ENCODE results near the gene LIN9.
"Not testable (repeated sequence)": the region's sequence is repeated elsewhere in the genome, so short reads cannot be mapped to it uniquely, and the experiment has no call there.

LIN9 gene

DNA sequence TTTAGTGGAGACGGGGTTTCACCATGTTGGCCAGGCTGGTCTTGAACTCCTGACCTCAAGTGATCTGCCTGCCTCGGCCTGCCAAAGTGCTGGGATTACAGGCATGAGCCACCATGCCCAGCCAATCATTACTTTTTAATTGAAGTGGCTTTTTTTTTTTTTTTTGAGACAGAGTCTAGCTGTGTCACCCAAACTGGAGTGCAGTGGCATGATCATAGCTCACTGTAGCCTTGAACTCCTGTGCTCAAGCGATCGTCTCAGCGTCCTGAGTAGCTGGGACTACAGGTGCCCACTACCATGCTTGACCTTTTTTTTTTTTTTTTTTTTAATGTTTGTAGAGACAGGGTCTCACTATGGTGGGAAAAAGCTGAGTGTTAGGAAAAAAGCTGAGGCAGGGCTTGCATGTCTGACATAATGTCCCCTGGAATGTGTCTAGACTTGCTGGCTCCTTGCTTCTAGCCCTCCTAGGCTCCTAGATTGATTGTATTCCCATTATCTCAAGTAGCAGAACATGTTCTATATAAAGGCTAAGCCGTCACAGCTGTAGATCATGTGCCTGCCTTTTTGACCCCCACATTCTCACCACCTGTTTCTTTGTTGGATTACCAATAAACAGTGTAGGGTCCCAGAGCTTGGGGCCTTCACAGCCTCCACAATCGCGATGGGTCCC, 36.6 kb downstream of the LIN9 start:
- not testable (repeated sequence) for DNase-seq

DNA sequence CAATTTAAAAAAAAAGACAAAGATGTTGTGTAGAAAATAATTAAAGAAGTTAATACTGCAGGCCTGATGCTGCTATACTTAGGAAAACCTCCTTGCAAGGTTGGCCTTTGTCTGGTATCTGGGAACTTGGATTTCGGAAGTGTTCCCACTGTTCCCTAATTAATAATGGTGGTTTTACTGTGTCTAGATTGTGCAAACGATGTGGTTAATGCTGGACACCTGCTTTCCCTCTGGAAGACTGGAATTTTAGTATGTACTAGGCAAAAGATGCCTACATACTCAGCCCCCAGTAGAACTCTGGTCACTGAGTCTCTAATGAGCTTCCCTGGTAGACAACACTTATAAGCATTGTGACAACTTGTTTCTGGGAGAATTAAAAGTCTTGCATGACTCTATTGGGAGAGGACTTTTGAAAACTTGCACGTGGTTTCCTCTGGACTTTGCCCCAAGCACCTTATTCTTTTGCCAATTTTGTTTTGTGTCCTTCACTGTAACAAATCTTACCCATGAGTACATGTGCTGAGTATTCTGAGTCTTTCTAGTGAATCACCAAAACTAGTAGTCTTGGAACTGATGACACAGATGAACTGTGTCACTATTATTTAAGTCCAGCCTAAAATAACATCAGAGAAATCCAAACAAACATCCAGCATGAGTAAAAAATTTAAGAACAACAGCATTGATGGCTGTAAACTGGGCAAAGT, 40.4 kb downstream of the LIN9 start:
- DNase-seq: no peak

DNA sequence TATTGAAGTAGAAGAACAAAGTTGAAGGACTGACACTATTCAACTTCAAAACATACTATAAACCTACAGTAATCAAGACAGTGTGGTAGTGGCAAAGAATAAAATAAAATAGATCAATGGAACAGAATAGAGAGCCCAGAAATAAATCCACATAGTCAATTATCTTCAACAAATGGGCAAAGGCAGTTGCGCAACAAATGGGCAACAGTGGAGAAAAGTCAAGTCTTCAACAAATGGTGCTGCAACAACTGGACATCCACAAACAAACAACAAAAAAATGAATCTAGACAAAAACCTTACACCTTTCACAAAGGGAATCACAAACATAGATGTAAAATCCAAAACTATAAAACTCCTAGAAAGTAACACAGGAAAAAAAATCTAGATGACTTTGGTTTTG, 47.1 kb downstream of the LIN9 start:
- DNase-seq: no peak

DNA sequence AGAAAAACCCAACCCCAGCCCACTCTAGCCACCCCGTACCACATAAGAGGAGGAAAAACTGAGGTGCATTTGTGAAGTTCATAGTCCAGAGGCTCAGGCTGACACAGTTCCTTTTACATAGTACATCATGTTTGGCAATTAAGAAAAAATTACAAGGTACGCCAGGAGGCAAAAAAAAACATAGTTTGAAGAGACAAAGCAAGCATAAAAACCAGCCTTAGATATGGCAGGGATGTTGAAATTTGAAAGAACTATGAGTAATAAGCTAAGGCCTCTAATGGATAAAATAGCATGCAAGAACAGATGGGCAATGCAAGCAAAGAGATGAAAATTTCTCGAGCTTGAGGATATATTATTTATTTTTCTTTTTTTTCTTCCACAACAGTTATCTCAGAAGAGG, 53.6 kb downstream of the LIN9 start:
- DNase-seq: no peak

DNA sequence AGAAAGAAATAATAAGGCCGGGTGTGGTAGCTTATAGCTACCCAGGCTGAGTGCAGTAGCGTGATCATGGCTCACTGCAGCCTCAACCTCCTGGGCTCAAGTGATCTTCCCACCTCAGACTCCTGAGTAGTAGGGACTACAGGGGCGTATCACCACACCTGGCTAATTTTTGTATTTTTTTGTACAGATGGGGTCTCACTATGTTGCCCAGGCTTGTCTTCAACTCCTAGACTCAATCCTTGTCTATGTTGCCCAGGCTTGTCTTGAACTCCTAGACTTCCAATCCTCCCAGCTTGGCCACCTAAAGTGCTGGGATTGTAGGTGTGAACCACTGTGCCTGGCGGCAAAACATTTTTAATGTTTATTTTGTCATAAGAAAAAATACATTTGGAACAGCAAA, 55.0 kb downstream of the LIN9 start:
- no peak for DNase-seq

DNA sequence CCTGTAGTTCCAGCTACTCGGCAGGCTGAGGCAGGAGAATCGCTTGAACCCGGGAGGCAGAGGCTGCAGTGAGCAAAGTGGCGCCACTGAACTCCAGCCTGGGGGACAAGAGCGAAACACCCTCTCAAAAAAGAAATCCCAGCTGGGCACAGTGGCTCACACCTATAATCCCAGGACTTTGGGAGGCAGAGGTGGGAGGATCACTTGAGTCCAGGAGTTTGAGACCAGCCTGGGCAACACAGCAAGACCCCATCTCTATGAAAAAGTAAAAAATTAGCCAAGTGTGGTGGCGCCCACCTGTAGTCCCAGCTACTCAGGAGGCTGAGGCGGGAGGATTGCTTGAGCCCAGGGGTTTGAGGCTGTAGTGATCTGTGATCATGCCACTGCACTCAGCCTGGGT, 56.1 kb downstream of the LIN9 start:
- not testable (repeated sequence) for DNase-seq

DNA sequence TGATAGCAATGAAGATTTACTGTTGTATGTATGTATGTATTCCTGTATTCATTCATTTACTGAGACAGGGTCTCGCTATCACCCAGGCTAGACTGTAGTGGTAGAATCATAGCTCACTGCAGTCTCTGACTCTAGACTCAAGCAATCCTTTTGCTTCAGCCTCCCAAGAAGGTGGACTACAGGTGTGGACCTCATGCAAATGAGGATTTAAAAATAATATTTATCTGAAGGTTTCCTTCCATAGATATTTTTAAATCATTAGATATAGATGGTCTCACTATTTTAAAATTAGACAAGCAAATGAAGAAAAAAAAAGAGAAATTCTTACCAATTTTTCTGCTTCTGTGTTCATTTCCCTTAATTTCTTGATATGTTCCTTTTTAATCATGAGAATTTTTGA, 58.5 kb downstream of the LIN9 start:
- DNase-seq: no peak

DNA sequence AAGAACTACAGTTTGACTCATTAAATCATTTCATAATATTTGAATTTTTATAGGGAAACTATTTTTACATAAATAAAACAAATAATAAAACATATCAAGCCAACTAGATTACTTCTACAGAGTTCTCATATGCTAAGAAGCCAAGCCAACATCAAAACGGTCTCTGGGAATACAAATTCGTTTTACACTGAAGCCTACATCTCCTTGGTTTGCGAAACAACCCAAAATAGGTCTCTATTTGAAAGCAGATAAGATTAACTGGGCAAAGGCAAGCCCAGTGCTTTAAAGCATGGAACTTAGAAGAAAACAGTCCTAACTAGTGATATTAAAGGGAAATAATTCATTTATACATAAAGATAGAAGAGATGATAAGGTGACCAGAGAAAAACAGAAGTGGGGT, 60.2 kb downstream of the LIN9 start:
- DNase-seq: no peak

DNA sequence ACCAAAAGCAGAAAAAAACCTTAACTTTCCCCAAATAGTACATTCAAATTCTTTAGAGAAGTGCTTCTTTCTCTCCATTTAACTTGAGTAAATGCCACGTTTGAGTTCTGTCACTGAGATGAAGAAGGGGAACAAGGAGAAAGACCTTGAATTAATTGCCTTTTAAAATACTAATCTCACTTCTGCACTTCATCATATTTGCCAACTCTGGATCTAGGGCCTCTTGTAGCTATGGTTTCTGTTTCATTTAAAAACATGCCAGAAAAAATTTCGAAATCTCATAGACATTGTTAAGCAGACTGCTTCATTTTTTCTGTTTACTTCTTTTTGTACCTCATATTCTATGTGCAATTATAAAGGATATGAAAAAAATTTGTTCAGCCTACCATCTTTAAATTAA, 60.9 kb downstream of the LIN9 start:
- DNase-seq: no peak

DNA sequence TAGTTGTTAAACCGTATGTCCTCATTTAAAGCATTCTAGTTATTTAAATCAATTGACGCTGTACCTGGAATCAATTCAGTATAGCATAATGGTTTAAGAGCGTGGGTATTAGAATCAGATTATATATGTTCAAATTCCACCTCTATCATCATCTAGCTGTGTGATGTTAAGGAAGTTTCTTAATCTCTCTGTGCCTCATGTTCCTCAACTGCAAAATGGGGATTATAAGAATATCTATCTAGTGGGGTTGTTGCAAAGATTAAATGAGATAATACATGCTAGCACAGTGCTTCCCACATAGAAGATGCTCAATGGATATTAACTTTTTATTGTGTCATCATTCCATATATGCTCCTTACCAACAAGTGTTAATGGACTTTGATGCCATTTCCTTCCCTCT, 69.5 kb downstream of the LIN9 start:
- DNase-seq: no peak

DNA sequence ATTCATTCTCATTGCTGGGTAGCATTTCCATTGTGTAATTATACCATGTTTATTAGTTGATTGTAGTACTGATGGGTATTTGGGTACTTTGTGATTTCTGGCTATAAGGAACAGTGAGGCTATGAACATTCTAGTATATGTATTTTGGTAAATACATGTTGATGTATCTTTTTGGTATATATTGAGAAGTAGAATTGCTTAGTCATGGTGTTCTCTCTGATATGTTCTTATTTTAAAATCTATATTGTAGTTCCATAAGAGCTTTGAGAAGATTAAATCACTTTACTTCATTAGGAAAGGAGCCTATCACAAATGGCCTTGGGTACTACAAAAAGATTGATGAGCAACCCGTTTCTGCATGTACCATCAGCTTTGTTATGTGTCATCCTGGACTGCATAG, 72.1 kb downstream of the LIN9 start:
- no peak for DNase-seq

DNA sequence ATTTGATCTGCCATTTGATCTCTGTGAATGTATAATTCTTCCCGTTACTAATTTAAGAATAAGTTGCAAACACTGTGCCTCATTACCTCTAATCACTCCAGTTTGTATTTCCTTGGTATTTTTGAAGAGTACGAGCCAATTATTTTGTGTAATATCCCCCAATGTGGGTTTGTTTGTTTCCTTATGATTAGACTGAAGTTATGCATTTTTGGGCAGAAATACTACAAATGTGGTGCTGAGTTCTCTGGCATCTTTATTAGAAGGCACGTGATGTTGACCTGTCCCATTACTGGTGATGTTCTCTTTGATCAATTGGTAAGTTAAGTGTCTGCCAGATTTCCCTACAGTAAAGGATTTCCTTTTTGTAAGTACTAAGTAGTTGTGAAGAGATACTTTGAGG, 75.2 kb downstream of the LIN9 start:
- no peak for DNase-seq

DNA sequence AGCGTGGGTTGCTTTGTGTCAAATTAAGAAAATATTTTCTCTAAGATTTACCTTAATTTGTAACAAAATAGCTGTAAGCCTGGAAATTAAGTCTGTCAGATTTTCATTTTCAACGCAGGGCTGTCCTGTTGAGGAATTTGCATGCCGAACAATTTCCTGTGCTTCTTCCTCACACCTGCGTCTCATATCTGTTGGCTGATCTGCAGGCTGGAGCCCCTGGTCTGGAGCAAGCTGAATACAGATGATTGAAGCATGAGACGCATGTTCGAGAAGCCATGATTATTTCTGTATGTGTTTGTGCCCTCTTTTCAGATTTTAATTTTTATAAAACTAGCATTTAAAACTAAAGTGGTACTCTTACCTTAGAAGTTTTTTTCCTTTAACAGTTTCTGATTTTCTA, 75.7 kb downstream of the LIN9 start:
- no peak for DNase-seq

DNA sequence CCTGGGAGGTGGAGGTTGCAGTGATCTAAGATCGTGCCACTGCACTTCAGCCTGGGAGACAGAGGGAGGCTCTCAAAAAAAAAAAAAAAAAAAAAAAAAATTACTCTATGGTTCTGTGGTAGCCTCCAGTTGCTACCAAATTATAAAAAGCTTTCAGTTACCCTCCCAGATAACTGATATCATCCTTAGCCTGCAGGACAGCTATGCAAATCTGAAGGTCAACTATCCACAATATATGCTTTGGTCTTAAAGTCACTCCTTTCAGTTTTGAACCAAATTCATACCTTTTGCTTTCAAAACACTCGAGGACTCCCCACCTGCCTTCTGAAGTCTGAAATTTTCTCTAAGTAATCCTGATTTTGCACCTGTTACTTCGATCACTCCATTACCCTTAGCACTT, 82.4 kb downstream of the LIN9 start:
- no peak for DNase-seq

DNA sequence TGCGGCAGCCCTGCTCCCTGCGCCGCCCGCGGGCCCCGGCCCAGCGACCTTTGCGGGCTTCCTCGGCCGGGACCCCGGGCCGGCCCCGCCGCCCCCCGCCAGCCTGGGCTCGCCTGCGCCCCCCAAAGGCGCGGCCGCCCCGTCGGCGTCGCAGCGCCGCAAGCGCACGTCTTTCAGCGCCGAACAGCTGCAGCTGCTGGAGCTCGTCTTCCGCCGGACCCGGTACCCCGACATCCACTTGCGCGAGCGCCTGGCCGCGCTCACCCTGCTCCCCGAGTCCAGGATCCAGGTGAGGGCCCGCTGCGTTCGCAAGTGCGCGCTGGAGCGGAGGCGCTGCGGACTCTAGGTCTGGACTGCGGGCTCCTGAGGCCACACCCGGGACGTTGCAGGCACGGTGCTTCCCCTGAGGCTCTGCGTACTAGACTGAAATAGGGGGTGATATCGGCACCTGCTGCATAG, 85.1 kb downstream of the LIN9 start:
- DNase-seq: no peak

DNA sequence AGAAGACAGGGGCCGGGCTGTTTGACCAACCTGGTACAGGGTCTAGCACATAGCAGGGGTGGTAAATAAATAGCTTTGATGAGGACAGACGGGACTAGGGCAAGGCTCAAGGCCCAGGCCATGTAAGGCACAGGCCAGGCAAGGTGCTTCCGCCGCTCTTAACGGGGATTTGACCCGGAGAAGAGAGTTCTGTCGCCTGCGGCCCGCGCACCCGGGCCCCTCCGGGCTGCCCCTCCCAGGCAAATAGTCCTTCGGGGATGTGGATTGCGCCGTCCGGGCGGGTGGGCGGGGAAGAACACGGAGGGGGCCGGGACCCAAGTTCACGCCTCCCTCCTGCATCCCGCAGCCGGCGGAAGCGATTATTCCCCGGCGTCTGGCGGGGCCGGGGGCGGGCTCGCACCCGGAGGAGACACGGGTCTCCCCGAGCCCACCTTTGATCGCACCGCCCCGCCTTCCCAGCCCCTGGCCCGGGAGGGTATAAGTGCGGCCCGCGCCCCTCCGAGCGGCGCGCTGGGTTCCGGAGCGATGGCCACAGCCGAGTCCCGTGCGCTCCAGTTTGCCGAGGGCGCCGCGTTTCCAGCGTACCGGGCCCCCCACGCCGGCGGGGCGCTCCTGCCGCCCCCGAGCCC, 85.7 kb downstream of the LIN9 start, which contains the start of gene MIXL1:
Gene MIXL1 (plus strand): TSS at position 508 of the 629 bp plus-strand sequence. CDS start 18 bp downstream, at position 526.
- no peak for DNase-seq

DNA sequence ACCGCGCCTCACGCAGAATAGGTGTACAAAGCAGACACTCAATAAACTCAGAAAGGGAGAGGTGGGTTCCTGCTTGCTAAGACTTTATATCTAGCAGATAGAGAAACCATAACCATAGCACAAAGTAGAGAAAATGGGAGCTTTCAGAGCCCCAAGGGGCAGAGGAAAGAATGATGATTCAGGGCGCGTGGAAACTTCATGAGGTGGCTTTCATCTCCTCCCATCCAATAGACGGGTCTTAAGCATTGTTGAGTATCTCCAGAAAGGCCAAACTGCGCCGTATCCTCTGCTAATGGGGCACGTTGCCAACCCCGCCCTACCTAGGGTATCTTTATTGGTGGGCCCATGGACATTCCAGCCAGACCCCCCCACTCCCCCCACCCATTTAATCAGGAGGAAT, 86.3 kb downstream of the LIN9 start:
- DNase-seq: no peak

DNA sequence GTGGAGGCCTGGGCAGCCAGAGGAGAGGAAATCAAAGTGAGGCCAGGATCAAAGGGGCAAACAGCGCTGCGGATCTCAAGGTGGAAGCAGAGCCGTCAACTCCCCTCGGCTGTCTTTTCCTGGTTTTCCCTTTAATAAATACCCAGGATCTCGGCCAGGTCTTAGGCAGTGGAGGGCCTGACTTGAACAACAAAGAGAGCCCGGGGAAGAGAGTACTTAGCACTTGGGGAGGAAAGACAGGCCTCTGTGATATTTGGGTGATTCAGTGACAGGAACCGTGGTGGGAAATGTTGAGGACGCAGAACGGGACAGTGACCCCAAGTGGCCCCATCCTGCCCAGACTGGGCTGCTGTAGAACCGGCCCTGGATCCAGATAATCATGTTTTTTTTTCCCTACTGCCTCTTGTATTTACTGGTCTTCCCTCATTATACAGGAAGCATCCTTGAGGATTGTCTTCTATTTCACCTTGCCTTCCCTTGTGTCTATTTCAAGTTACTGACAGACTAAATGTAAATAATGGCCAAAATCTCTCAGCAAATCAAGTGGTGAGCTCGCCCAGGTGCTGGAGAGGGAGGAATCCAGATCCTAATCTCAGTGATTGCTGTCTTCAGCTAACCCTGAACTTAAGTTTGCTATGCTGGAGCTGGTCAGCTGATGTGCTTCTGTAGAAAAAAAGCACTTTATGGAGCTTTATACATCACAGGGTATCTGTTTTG, 88.3 kb downstream of the LIN9 start:
- DNase-seq: no peak

DNA sequence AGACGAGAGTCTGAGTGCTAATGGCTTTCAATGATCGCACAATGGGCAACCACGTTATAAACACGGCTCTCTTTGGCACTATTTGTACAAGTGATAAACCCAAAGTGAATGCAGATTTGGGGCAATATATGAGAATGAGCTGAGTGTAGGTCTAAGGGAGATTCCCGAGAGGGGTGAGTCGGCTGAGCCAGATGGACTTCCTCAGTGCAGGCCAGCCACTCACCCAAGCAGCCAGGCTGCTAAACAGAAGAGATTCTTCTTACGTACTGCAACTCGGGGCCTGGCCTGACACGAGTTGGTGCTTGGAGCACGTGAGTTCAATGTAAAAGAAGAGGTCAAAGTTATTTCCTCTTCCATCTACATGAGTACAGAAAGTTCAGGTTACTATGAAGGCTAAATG, 91.7 kb downstream of the LIN9 start:
- DNase-seq: no peak

DNA sequence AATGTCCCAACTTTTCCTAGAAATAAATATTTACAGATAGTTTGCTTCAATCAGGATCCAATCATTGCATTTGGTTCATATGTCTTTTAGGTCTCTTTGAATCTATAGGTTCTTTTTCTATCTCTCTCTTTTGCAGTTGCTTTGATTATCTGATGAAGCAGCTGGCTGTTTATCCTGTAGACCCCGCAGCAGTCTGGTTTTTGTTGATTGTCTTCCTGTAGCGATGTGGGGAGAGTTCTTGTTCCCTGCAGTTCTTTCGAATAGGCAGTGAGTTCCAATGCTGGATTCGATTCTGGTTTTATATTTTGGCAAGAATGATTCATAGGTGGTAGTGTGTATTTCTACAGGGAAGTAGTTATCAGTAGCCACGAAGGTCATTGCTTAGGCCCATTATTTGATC, 92.9 kb downstream of the LIN9 start:
- DNase-seq: no peak

DNA sequence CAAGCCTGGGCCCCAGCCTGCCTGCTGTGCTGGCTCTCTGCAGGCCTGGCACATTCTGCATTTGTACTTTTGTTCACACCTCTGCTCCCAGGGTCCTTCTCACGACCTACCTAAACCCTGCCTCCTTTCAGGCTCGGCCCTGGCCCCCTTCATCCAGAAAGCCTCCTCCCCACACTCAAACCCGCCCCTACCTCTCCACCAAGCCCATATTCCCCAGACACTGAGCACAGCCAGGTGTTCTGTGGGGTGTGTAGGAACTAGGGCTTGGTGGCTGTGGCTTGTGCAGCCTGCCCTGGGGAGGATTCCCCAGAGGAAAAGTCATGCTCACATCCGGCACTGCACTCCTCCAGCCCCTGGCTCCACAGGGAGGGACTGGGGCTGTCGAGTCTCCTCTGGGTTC, 93.7 kb downstream of the LIN9 start:
- no peak for DNase-seq

DNA sequence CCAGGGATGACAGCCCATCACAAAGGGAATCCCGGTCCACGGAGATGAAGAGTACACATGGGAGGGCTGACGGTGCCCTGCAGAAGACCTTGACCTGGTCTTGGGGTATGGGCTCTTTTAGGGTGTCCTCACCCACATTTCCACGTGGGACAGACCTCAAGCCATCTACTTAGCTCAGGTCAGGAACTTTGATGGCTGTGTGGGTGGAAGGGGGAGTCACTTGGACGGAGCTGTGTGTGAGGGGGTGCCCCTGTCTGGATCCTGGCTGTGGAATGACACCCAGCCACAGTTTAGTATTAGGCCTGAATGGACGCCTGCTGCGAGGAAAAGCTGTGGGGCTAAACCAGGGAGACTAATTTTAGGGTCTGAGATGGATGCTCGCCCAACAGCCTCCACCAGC, 96.4 kb downstream of the LIN9 start:
- DNase-seq: no peak

DNA sequence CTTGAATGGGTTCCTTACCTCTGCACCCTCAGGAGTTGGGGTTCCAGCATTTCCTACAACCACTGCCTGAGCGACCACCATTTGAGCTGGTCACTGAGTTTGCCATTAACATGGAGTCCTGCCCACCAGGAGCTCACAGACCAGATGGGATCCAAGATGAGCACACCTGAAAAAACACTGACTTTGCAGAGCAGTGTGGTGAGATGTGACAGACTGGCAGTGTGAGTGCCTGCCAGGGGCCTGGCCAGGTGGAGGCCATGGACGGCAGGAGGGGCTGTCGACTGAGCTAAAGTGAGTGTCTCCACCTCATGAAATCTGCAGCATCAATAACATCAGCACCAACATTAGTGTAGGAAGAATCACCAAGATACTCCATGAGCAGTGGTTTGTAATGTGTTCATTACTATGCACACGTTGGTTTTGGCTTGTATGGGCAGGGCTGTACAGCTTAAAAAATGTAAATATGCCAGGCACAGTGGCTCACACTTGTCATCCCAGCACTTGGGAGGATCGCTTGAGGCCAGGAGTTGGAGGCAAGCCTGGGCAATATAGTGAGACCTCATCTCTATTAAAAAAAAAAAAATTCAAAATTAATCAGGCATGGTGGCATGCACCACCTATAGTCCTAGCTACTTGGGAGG, 97.7 kb downstream of the LIN9 start:
- DNase-seq: no peak

Data from NCI-H1092 (cell line).